ENCODE data around the gene CAB39L.

GRCh38 chr13:49441846-49442245, 2.0 kb downstream of the CAB39L start:
- TF ChIP-seq POLR2A (IDR thresholded peaks at IDR 0.05; ENCODE audit: low read depth, low read length) (no peak), TAF1 (IDR thresholded peaks at IDR 0.05; ENCODE audit: low read depth, low read length) (no peak), POLR2AphosphoS5 (IDR thresholded peaks at IDR 0.05; ENCODE audit: low read depth, low read length) (no peak), SPI1 (IDR thresholded peaks at IDR 0.05; ENCODE audit: low read depth, low read length) (no peak), POU2F2 (IDR thresholded peaks at IDR 0.05; ENCODE audit: low read depth, low read length) (no peak), PAX5 (IDR thresholded peaks at IDR 0.05; ENCODE audit: insufficient read depth, low read length, severe bottlenecking) (no peak)
